Neural cell (in vitro differentiated cells): ENCODE measurements around the gene LYPLA2. TPM values are rescaled to one million over a fixed set of nuclear protein-coding genes. Genes with fewer than 3 reads are reported as not detected.
A peak's percentile ranks its signal among the peaks of the same experiment; 100 is the strongest.

Experiments used
- H2AFZ ChIP-seq: fragments of 200-600, 300-800 bp; sonication (generic), shearing (Covaris generic); 2 replicates; pipeline ENCODE4 v1.6.0; 2014; ENCODE audit warnings: low read depth, mild to moderate bottlenecking, antibody characterized with exemption, low read length, moderate library complexity
- H3F3A ChIP-seq: fragments of 200-600 bp; shearing (Covaris generic); 2 replicates; pipeline ENCODE4 v1.6.1; 2016; ENCODE audit warnings: mild to moderate bottlenecking, moderate library complexity, mixed read lengths, antibody characterized with exemption, low read length; ENCODE audit not compliant: insufficient read depth, poor library complexity, severe bottlenecking
- H3K27ac ChIP-seq: fragments of 200-600, 300-800 bp; sonication (generic), shearing (Covaris generic); 2 replicates; pipeline ENCODE4 v1.5.1; 2014; ENCODE audit warnings: mild to moderate bottlenecking, low read length, moderate library complexity
- H3K27me3 ChIP-seq: fragments of 300-800, 200-600 bp; sonication (generic), shearing (Covaris generic); 2 replicates; pipeline ENCODE4 v1.6.0; 2014; ENCODE audit warnings: mild to moderate bottlenecking, low read depth, low read length, moderate library complexity; ENCODE audit not compliant: insufficient read depth
- H3K36me3 ChIP-seq: fragments of 300-800, 200-600 bp; sonication (generic), shearing (Covaris generic); 2 replicates; pipeline ENCODE4 v1.5.1; 2014; ENCODE audit warnings: mild to moderate bottlenecking, antibody characterized with exemption, low read length, moderate library complexity; ENCODE audit not compliant: insufficient read depth
- H3K4me2 ChIP-seq: fragments of 300-800, 200-600 bp; sonication (generic), shearing (Covaris generic); 2 replicates; pipeline ENCODE4 v1.6.0; 2014; ENCODE audit warnings: mild to moderate bottlenecking, low read length
- H3K4me3 ChIP-seq: fragments of 300-800, 200-600 bp; sonication (generic), shearing (Covaris generic); 2 replicates; pipeline ENCODE4 v1.5.1; 2014; ENCODE audit warnings: mild to moderate bottlenecking, low read length, moderate library complexity
- H3K79me2 ChIP-seq: fragments of 200-600 bp; shearing (Covaris generic); replicated peaks from 2 replicates; pipeline ENCODE4 v1.6.0; 2014; ENCODE audit warnings: mild to moderate bottlenecking, low read length, moderate library complexity; ENCODE audit not compliant: insufficient read depth
- H3K9ac ChIP-seq: fragments of 300-800, 200-600 bp; sonication (generic), shearing (Covaris generic); 2 replicates; pipeline ENCODE4 v1.6.1; 2016; ENCODE audit warnings: mild to moderate bottlenecking, low read length, mixed read lengths
- H3K9me2 ChIP-seq: fragments of 200-600 bp; shearing (Covaris generic); 2 replicates; pipeline ENCODE4 v1.6.1; 2016; ENCODE audit warnings: mild to moderate bottlenecking, low read length, mixed read lengths; ENCODE audit not compliant: insufficient read depth
- H3K9me3 ChIP-seq: fragments of 200-600, 300-800 bp; sonication (generic), shearing (Covaris generic); 2 replicates; pipeline ENCODE4 v1.6.1; 2016; ENCODE audit warnings: mild to moderate bottlenecking, mixed run types, low read length, moderate library complexity, mixed read lengths
- H4K20me1 ChIP-seq: fragments of 200-600 bp; shearing (Covaris generic); 2 replicates; pipeline ENCODE4 v1.6.1; 2016; ENCODE audit warnings: mild to moderate bottlenecking, mixed run types; ENCODE audit not compliant: insufficient read depth
- CTCF ChIP-seq: fragments of 450-650 bp; IDR thresholded peaks from 2 replicates; pipeline ENCODE4 v1.5.1; 2014; ENCODE audit warnings: antibody characterized with exemption, mild to moderate bottlenecking, moderate library complexity; ENCODE audit not compliant: poor library complexity, severe bottlenecking
- EP300 ChIP-seq: fragments of 450-650 bp; conservative IDR thresholded peaks from 2 replicates; pipeline ENCODE4 v1.6.1; 2014; ENCODE audit warnings: antibody characterized with exemption, mild to moderate bottlenecking, moderate library complexity; ENCODE audit not compliant: poor library complexity, severe bottlenecking
- EZH2 ChIP-seq: fragments of 200-600, 300-800 bp; shearing (Covaris generic), sonication (generic); IDR thresholded peaks from 2 replicates; pipeline ENCODE4 v1.6.1; 2014; ENCODE audit warnings: antibody characterized with exemption, low read length, borderline replicate concordance, mild to moderate bottlenecking; ENCODE audit not compliant: insufficient read depth, poor library complexity, severe bottlenecking
- MXI1 ChIP-seq: fragments of 450-650 bp; conservative IDR thresholded peaks from 2 replicates; pipeline ENCODE4 v1.6.1; 2014; ENCODE audit warnings: antibody characterized with exemption, mild to moderate bottlenecking; ENCODE audit not compliant: poor library complexity, severe bottlenecking
- POLR2AphosphoS5 ChIP-seq: IDR thresholded peaks from 2 replicates; pipeline ENCODE4 v1.6.1; 2012
- RAD21 ChIP-seq: fragments of 450-650 bp; conservative IDR thresholded peaks from 2 replicates; pipeline ENCODE4 v1.6.1; 2014; ENCODE audit warnings: antibody characterized with exemption, mild to moderate bottlenecking, moderate library complexity
- REST ChIP-seq: IDR thresholded peaks from 2 replicates; pipeline ENCODE4 v1.6.1; 2012; ENCODE audit warnings: borderline replicate concordance
- SMC3 ChIP-seq: fragments of 450-650 bp; conservative IDR thresholded peaks from 2 replicates; pipeline ENCODE4 v1.6.1; 2014; ENCODE audit warnings: antibody characterized with exemption, mild to moderate bottlenecking, moderate library complexity; ENCODE audit not compliant: poor library complexity
- TAF1 ChIP-seq: IDR thresholded peaks from 2 replicates; pipeline ENCODE4 v1.6.1; 2012; ENCODE audit warnings: low read depth
- polyA plus RNA-seq: library from polyadenylated mRNA; depleted of rRNA; stranded (reverse); fragments of >200 nt; gene quantifications from 2 replicates; pipeline ENCODE4 v1.2.3, GENCODE V29; 2014

LYPLA2 gene
- polyA plus RNA-seq, 1 donor from 2014 or later, result 107 TPM

GRCh38 chr1:23745515-23745914, 45.4 kb upstream of the LYPLA2 start:
- Histone ChIP-seq H3K9me3 (no peaks in the 10 kb centered on the region), H2AFZ (no peak overlapping the region), H3K79me2 (peaks cover 44% of the 10 kb centered on the region), H3F3A (no peaks in the 10 kb centered on the region), H3K27ac (no peak overlapping the region), H3K4me3 (peak overlapping the region; percentile 92), H3K36me3 (no peaks in the 10 kb centered on the region), H3K9ac (no peak overlapping the region), H3K4me2 (peak overlapping the region; percentile 49), H4K20me1 (no peaks in the 10 kb centered on the region), H3K9me2 (no peaks in the 10 kb centered on the region), H3K27me3 (no peaks in the 10 kb centered on the region)
- no peak for TF ChIP-seq REST
- no peak for TF ChIP-seq RAD21
- no peak for TF ChIP-seq POLR2AphosphoS5
- peak; percentile 43 for TF ChIP-seq CTCF

- Histone ChIP-seq H3K36me3 (no peaks in the 10 kb centered on the region), H3K27me3 (no peaks in the 10 kb centered on the region), H3K9ac (no peak overlapping the region), H3K79me2 (peaks cover 44% of the 10 kb centered on the region), H3K9me2 (no peaks in the 10 kb centered on the region), H3K4me2 (no peak overlapping the region), H3F3A (no peaks in the 10 kb centered on the region), H3K9me3 (no peaks in the 10 kb centered on the region), H2AFZ (no peak overlapping the region), H4K20me1 (no peaks in the 10 kb centered on the region), H3K27ac (no peak overlapping the region), H3K4me3 (no peak overlapping the region)
- TF ChIP-seq EZH2 (no peak), REST (no peak), RAD21 (no peak), CTCF (no peak), MXI1 (no peak), TAF1 (no peak), EP300 (no peak), POLR2AphosphoS5 (no peak), SMC3 (no peak)
Measured at GRCh38 chr1:23748016-23748415, 42.9 kb upstream of the LYPLA2 start.
